ENCODE data around the gene GTF2H2C_2.
"Not testable (repeated sequence)": the region's sequence is repeated elsewhere in the genome, so short reads cannot be mapped to it uniquely, and the experiment has no call there.

GTF2H2C_2 gene

DNA sequence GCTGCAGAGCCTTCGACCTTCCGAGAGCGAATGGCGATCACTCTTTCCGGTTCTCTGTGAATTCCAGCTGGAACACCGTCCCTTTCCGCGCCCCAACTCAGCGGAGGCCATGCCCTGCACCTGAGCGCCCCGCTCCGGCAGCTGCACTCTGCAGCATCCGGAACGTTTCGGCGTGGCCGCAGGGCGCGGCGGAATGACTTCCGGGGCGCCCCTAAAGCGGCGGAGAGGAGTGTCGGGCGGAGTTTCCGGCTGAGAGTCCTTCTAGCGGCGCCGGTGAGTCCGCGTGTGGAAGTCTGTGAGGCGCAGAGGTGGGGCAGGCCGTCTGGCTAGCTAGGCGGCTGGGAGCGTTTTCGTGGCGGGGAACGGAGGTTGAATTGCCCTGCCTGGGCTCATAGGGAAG lies at the start of gene GTF2H2C_2:
Gene GTF2H2C_2, plus strand, starts transcription at position 252 of the 400 bp plus-strand sequence.
- DNase-seq (ENCODE audit: low spot score); ATAC-seq (ENCODE audit: insufficient number of reproducible peaks, low FRiP score, low read depth); H3K36me3 ChIP-seq; H3K4me3 ChIP-seq; H3K27me3 ChIP-seq (replicated peaks; ENCODE audit: insufficient read depth); H3K9me3 ChIP-seq; H3K4me1 ChIP-seq (ENCODE audit: control insufficient read depth in 1 of 2, low read depth in 2 of 2); H3K27ac ChIP-seq: not testable (repeated sequence)

DNA sequence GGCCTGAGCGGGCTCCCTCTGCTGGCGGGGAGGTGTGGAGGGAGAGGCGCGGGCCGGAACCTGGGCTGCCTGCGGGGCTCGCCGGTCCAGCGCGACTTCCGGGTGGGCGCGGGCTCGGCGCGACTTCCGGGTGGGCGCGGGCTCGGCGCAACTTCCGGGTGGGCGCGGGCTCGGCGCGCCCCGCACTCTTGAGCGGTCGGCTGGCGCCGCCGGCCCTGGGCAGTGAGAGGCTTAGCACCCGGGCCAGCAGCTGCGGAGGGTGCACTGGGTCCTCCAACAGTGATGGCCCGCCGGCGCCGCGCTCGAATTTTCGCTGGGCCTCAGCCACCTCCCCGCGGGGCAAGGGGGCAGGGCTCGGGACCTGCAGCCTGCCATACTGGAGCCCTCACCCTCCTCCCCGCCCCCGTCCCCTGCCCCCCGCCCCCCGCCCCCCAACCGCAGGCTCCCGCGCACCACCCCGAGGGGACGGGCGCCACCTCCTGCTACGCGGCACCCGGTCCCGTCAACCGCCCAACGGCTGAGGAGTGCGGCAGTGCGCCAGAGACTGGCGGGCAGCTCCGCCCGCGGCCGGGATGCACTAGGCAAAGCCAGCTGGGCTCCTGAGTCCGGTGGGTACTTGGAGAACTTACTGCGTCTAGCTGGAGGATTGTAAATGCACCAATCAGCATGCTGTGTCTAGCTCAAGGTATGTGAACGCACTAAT lies 14.0 kb upstream of the GTF2H2C_2 start:
- ATAC-seq (ENCODE audit: insufficient number of reproducible peaks, low FRiP score, low read depth); H3K9me3 ChIP-seq; H3K4me1 ChIP-seq (ENCODE audit: control insufficient read depth in 1 of 2, low read depth in 2 of 2); H3K36me3 ChIP-seq; H3K27me3 ChIP-seq (replicated peaks; ENCODE audit: insufficient read depth); H3K27ac ChIP-seq: not testable (repeated sequence)
- peak; percentile 1 for DNase-seq (ENCODE audit: low spot score)
- H3K4me3 ChIP-seq: peak overlapping the region; percentile 55

DNA sequence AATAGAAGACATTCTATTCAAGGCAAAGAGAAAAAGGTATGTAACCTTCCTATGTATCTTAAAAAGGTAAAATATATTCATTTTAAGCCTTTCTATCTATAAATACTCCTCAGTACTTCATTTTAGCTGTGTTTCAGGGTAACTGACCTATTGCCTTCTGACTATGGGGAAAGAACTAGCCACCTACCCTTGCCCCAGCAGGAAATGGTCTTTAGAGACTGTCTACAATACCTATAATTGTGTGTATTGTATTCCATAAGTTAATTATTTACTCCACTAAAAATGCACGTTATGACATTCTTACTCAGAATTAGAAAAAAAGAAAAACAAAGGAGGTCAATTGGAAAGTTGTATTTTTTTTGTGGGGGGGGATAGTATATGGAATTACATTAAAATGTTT lies 6.2 kb downstream of the GTF2H2C_2 start:
- H3K9me3 ChIP-seq; ATAC-seq (ENCODE audit: insufficient number of reproducible peaks, low FRiP score, low read depth); H3K4me3 ChIP-seq; H3K36me3 ChIP-seq; H3K27me3 ChIP-seq (replicated peaks; ENCODE audit: insufficient read depth); H3K4me1 ChIP-seq (ENCODE audit: control insufficient read depth in 1 of 2, low read depth in 2 of 2); DNase-seq (ENCODE audit: low spot score); H3K27ac ChIP-seq: not testable (repeated sequence)

DNA sequence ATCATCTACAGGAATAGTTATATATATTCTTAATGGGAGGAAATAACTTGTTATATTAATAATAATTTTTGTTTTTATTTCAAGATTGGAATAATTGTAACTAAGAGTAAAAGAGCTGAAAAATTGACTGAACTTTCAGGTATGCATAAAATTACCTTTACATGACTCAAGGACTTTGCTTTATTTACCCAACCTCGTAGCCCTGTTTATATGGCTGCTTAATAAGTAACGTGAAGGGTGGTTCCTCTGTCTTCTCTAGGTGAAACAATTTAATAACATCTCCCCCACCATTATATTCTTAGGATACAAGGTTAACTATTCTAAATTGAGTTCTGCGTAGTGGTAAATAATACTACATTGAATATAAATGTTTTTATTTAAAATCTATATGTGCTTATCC lies 8.0 kb downstream of the GTF2H2C_2 start:
- H3K36me3 ChIP-seq; ATAC-seq (ENCODE audit: insufficient number of reproducible peaks, low FRiP score, low read depth); H3K9me3 ChIP-seq; H3K4me3 ChIP-seq; H3K4me1 ChIP-seq (ENCODE audit: control insufficient read depth in 1 of 2, low read depth in 2 of 2); DNase-seq (ENCODE audit: low spot score); H3K27ac ChIP-seq; H3K27me3 ChIP-seq (replicated peaks; ENCODE audit: insufficient read depth): not testable (repeated sequence)

DNA sequence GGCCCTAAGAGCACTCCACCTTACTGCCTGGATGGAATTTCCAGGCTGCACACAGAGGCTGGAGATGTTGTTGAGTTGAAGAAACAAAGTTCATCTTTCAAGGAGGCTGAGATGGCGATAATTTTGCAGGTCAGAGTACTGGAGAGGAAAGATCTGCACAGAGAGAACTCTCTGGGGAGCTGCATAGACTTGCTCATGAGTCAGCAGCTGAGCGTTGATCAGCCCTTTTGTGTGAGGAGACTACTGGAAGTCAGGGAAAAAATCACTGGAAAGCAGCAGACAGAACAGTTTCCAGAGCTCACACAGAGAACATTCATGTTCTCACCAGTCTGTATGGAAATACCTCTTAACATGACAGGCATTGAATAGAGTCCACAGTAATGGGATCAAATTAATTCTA lies 23.4 kb downstream of the GTF2H2C_2 start:
- not testable (repeated sequence) for H3K27ac ChIP-seq; H3K4me1 ChIP-seq (ENCODE audit: control insufficient read depth in 1 of 2, low read depth in 2 of 2); DNase-seq (ENCODE audit: low spot score); ATAC-seq (ENCODE audit: insufficient number of reproducible peaks, low FRiP score, low read depth); H3K4me3 ChIP-seq; H3K36me3 ChIP-seq; H3K9me3 ChIP-seq; H3K27me3 ChIP-seq (replicated peaks; ENCODE audit: insufficient read depth)

DNA sequence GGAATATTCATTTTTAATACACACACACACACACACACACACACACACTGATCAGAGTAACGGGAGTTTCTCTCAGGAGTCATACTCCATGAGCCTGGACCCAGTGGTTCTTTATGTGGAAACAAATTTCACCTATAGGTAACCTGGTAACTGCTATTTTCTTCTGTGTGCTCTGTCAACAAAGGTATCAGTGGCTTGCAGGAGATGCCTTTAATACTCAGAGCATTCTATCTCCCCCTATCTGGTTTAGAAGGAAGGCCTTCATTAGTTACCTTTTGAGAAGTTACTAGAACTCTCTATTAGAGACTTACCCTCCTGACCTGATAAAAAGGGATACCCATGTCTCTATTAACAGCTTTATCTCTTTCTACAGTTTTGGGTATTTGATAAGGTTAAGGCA lies 34.4 kb downstream of the GTF2H2C_2 start:
- ATAC-seq (ENCODE audit: insufficient number of reproducible peaks, low FRiP score, low read depth); H3K36me3 ChIP-seq; H3K27me3 ChIP-seq (replicated peaks; ENCODE audit: insufficient read depth); H3K9me3 ChIP-seq; H3K4me1 ChIP-seq (ENCODE audit: control insufficient read depth in 1 of 2, low read depth in 2 of 2); H3K27ac ChIP-seq; DNase-seq (ENCODE audit: low spot score); H3K4me3 ChIP-seq: not testable (repeated sequence)

DNA sequence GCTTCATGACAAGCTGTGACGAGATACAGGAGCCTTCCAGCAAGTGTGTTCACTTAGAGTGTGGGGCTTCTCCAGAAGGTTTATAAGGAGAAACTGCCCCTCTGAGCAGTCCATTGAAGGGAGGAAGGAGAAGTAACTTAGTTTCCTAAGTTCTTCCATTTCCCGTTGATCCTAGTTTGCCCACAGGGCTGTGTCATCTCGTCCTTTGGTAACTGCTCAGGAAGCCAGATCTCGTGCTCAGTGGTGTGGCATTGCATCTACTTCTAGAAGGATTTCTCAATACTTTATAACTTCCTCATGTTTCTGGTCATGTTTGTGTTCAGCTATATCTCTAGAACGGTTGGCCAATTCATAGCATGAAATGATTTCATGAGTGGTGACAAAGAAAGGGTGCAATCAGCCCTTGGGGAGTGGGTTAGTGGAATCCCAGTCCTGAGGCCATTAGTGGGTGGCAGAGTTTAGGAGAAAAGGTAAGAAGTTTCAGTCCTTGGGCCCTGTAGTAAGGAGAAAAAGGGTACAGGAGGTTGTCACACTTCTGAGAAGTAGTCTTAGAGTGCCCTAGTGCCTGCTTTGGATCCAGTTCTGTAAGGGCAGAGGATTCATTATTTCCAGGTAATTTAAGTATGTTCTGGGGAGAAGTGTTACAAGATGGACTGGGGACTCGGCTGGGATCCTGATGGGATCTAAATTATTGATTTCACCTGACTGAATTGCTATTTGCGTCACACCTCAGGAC lies 36.2 kb downstream of the GTF2H2C_2 start:
- not testable (repeated sequence) for H3K27me3 ChIP-seq (replicated peaks; ENCODE audit: insufficient read depth); DNase-seq (ENCODE audit: low spot score); H3K36me3 ChIP-seq; H3K27ac ChIP-seq; H3K9me3 ChIP-seq; ATAC-seq (ENCODE audit: insufficient number of reproducible peaks, low FRiP score, low read depth); H3K4me1 ChIP-seq (ENCODE audit: control insufficient read depth in 1 of 2, low read depth in 2 of 2); H3K4me3 ChIP-seq

DNA sequence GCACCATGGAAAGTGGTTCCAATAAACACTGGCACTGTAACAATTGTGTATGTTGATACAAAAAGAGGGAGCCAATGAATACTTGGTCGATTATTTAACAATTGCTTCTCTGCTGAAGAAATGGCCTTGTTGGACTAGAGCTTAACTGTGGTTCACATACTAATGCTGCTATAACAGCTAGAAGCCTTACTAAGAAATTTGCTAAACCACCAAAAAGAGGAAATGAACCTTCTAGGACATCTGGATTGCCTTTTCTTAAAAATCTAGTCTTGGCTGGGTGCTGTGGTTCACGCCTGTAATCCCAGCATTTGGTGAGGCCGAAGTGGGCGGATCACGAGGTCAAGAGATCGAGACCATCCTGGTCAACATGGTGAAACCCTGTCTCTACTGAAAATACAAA lies 41.9 kb downstream of the GTF2H2C_2 start:
- H3K4me1 ChIP-seq (ENCODE audit: control insufficient read depth in 1 of 2, low read depth in 2 of 2); H3K27ac ChIP-seq; H3K36me3 ChIP-seq; H3K4me3 ChIP-seq; DNase-seq (ENCODE audit: low spot score); H3K27me3 ChIP-seq (replicated peaks; ENCODE audit: insufficient read depth); H3K9me3 ChIP-seq; ATAC-seq (ENCODE audit: insufficient number of reproducible peaks, low FRiP score, low read depth): not testable (repeated sequence)

DNA sequence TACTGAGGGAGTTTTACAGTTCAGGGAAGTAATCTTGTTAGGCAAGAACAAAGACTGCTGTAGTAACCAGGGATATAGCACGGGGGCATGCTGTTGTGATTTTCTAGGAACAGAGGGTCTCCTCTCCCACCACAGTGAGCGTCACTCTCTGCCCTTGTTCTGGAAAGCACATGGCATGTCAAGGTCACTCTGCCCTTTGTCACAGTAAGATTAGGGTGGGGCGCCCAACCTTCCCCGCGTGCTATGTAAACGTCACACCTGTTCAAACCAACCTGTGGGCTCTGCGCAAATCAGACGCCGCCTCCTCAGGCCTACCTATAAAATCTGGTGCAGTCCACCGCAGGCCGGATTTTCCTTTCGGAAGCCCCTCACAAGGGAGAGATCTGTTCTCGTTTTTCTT lies 44.0 kb downstream of the GTF2H2C_2 start:
- ATAC-seq (ENCODE audit: insufficient number of reproducible peaks, low FRiP score, low read depth); H3K4me1 ChIP-seq (ENCODE audit: control insufficient read depth in 1 of 2, low read depth in 2 of 2); H3K27ac ChIP-seq; H3K9me3 ChIP-seq; DNase-seq (ENCODE audit: low spot score); H3K4me3 ChIP-seq; H3K36me3 ChIP-seq; H3K27me3 ChIP-seq (replicated peaks; ENCODE audit: insufficient read depth): not testable (repeated sequence)

DNA sequence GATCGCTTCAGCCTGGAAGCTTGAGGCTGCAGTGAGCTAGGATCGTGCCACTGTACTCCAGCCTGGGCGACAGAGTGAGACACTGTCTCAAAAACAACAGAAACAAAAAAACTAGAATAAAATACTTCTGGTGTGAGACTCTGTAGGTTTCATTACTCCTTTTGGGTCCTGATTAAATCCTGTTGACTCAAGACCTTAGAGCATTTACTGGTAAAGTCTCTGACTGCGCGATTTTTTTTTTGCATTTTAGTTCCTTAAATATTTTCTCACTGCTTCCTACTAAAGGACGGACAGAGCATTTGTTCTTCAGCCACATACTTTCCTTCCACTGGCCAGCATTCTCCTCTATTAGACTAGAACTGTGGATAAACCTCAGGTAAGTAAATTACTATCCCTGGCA lies 46.8 kb downstream of the GTF2H2C_2 start:
- H3K4me1 ChIP-seq (ENCODE audit: control insufficient read depth in 1 of 2, low read depth in 2 of 2); H3K4me3 ChIP-seq; H3K27ac ChIP-seq; H3K9me3 ChIP-seq; H3K27me3 ChIP-seq (replicated peaks; ENCODE audit: insufficient read depth); ATAC-seq (ENCODE audit: insufficient number of reproducible peaks, low FRiP score, low read depth); DNase-seq (ENCODE audit: low spot score); H3K36me3 ChIP-seq: not testable (repeated sequence)

DNA sequence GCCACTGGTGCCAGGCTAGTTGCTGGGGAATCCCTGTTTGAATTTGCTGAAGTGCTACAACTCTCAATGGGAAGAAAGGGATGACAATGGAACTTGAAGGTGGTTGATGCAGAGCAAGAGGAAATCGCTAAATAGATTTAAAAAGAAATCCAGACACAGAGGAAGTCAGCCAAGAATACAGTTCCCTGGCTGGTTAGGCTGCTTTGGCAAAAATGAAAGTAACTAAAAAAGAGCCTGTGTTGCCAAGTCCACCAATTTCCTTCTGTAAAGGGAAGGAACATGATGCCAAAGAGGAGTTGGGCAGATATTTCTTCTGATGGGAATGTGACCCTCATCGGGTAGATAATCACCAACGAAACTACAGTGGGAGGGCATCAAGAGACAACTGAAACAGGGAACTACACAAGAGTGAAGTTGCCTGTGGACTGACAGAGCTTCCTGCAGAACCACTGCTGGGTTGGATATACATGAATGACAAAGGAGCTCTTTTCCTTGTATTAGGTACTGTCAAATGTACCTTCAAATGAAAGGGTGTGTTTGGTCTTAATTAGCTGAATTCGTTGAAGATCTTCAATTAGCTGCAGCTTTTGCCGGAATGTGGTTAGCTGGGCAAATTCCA lies 49.0 kb downstream of the GTF2H2C_2 start:
- not testable (repeated sequence) for ATAC-seq (ENCODE audit: insufficient number of reproducible peaks, low FRiP score, low read depth)

DNA sequence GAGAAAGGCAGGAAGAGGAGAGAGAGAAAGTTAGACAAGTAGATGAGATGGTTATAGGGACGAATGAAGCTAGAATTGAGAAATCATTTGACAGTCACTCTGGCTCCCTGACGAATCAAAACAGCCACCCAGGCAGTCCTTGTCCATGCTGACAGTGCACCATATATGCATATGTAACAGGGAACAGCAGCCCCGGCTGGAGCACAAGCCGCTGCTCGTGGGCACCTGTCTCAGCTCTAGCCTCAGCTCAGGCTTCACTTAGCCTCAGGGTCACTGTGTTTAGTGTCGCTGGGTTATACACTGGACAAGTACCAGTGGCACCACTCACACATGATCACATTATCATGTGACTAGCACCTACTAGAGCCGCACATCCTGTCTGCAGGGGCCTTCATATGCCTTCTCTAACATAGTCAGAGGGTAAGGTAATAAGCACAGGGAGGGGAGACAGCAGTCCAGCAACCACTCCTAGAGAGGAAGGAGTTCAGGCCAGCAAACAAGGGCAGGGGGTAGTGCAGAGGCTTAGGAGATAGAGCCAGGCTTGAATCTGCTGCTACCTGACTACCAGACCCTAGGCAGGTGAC lies 54.9 kb downstream of the GTF2H2C_2 start:
- peak; percentile 12 for ATAC-seq (ENCODE audit: insufficient number of reproducible peaks, low FRiP score, low read depth)
- not testable (repeated sequence) for H3K36me3 ChIP-seq; H3K4me1 ChIP-seq (ENCODE audit: control insufficient read depth in 1 of 2, low read depth in 2 of 2); H3K4me3 ChIP-seq; DNase-seq (ENCODE audit: low spot score); H3K27me3 ChIP-seq (replicated peaks; ENCODE audit: insufficient read depth); H3K27ac ChIP-seq; H3K9me3 ChIP-seq

More for the DNA sequence above, 49.0 kb downstream of the GTF2H2C_2 start:
- H3K36me3 ChIP-seq; H3K27ac ChIP-seq; H3K4me3 ChIP-seq; H3K27me3 ChIP-seq (replicated peaks; ENCODE audit: insufficient read depth); DNase-seq (ENCODE audit: low spot score); H3K9me3 ChIP-seq; H3K4me1 ChIP-seq (ENCODE audit: control insufficient read depth in 1 of 2, low read depth in 2 of 2): not testable (repeated sequence)

Data from thoracic aorta (tissue), 2 donors.